Pulmonary artery endothelial cell (primary cell): Measurements from ENCODE around the gene GPR26. TPM values are rescaled to one million over a fixed set of nuclear protein-coding genes. Genes with fewer than 3 reads are reported as not detected.

Source experiments
- DNase-seq: peaks from one replicate; pipeline ENCODE4 v3.0.0-alpha.2; 2011; ENCODE audit warnings: low read depth, low spot score
- total RNA-seq: library from RNA; depleted of rRNA; stranded (reverse); fragments of >200 nt; gene quantifications from 2 replicates; pipeline ENCODE4 v1.2.3, GENCODE V29; 2014

The GPR26 gene
- total RNA-seq, 1 donor from 2014 or later: not detected

DNA sequence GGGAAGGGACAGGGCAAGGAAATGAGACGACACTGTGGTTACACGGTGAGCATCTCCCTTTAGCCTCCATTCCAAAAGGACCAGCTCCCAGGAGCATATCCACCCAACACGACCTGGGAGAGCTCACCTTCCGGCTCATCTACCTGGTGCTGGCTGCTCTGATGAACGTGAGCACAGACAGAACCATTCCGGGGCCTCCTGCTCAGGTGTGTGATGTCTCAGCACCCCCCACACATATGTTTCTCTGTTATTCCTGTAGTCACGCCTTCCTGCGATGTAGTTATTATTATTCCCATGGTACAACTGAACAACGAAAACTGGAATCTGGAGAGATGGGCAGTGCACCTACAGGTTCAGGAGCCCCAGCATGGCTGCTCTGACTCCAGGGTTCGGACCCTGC lies 20.5 kb upstream of the GPR26 start:
- no peak for DNase-seq

DNA sequence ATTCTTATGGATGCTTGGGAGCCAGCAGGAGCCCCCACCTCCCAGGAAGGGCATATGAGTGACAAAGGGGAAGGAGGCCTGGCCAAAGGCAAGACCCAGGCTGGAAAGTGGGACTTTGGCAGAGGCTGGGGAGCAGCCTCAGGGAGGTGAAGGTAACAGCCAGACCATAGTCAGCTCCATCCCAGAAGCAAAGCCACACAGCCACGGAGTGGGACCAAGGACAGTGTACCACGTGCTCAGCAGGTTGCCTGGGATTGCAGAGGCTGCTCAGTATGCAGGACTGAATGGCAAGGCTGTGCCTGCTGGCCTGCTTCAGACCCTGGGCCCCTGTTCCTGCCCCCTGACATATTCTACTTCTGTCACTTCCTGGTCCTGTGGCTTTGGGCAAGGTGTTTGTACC lies 17.6 kb upstream of the GPR26 start:
- DNase-seq: no peak

DNA sequence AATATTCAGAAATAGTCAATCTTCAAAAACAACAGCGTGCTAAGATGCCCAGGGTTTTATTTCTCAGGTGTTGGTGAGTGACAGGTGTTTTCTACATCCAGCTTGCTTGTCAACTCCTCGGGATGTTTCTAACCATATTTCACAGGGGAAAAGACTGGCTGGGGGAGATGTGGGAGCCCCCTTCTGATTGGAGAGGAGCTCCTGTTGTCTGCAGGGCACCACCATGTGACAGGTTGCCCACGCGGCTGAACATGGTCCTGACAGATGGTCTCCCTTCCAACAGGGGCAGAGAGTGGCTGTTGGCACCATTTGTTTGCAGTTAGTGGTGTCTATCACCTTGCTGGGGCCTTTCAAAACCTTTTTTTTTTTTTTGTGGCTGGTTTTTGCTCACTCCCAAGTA lies 16.5 kb upstream of the GPR26 start:
- no peak for DNase-seq

DNA sequence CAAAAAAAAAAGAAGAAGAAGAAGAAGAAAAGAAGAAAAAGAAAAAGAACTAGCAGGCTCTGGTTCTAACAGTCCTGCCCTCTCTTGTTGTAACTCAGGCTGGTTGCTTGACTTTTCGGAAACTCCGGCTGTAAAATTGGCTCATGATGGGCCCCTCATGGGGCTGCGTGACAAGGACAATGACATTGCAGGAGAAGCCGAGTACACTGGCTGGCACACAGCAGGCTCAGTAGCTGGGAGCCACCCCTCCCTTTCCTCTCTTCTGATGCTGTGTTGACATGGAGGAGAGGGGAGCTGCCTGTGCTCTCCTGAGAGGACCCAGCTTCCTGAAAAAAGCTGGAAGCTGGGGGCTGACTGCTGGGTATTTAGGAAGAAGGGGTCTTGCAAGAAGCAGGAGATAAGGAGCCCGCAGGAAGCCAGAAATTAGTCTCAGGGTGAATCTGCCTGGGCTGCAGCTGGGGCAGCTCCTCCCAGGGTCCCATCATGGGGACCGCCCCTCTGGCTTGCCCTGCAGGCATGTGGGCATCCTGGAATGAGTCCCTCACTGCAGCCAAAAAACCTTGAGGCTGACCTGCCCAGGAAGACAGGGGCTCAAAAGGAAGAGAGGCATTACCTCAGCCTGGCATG lies 14.6 kb upstream of the GPR26 start:
- DNase-seq: no peak

DNA sequence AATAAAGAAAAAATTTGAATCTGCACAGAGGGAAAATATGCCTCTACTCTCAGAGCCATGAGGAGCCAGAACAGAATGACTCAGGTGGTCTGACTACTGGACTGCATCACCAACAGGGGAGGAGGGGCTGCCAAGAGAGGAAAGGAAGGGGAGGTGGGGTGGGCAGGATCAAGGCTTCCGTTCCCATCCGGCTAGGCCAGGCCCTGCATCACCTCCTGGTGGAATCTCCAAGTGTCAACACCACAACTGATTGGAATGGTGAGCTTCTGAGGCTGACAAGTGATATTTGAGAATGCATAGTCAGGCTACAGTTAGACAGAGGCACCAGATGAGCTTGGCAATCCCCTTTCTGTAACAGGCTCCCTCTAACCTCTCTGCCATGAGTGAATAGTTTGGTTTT lies 10.4 kb upstream of the GPR26 start:
- DNase-seq: no peak

DNA sequence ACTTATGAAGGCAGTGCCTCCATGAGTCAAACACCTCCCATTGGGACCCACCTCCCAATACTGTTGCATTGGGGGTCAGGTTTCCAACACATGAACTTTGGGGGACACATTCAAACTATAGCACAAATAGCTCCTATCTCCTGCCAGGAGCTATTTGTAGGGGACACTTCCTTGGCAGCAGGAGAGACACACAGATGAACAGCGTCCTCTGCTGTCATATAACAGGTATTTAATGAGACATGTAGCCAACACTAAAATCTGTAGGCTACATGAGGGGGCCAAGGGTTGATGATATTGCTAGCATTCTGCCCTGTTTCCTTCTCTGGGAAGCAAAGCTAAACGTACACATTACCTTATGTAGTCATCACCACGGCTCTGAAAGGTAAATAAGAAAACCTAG lies 2.6 kb upstream of the GPR26 start:
- DNase-seq: no peak

DNA sequence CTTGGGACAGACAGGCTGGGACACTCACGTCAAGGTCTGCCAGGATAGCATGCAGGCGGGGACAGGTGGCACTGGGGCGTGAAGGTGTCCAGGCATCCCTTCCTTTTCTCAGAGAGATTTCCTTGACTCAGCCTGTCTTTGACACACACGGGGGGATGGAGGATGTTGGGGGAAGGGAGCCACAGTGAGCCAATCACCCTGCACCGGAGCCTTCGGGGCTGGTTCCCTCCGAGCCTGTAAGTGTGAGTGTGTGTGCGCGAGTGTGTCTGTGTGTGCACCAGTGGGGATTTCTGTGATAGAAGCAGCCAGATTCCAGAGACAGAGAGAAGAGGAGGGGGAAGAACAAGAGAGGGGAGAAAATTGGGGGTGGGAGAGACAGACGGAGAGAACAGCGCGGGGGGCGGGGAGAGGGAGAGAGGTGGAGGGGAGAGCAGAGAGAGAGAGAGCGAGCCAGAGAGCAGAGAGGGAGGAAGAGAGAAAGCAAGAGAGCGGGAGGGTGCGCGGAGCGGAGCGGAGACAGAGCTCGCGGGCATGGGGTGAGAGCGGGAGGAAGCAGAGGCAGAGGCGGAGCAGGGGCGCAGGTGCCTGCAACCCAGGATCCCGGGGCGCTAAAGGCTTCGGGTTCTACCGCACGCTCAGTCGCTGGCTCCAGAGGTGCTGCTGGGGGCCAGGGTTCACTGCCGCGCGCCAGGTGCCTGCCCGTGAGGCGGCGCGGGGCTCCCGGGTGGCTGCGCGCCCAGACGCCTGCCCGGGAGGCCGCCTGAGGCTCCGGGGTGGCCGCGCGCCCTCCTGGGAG lies 466 bp upstream of the GPR26 start:
- no peak for DNase-seq

DNA sequence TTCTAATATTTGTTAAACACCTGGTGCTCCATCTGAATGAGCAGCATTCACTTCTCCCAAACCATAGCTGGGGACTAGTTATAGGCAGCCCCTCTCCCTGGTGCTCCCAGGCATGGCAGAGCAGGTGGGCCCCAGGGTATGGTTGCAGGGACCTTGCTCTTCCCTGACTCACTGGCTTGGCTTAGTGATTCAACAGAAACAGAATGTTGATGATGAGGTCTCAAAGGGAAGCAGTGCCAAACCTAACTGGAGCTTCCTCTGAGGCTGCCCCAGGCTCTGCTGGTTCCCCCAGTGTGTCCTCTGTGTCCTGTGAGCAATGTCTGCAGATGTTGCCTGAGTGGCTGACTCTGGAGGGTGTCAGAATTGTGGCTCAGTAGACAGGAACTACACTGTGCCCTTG lies 3.7 kb downstream of the GPR26 start:
- no peak for DNase-seq

DNA sequence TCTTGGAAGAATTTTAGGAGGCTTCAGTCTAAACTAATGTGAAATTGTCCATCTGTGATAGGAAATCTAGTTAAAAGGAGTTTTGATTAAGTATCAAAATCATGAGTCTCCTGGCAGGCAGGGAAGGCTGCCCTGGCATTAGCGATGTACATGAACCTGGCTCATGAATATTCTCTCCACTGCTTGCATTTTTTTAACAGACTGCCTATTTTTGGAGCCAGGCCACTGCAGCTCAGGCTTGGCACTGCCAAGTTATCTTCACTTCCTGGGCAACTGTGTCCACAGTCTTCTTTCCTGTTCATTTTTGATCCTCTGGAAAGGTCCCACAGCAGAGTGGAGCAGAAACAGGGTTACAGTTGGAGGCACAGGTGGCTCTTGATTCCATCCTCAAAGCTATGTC lies 7.0 kb downstream of the GPR26 start:
- no peak for DNase-seq

DNA sequence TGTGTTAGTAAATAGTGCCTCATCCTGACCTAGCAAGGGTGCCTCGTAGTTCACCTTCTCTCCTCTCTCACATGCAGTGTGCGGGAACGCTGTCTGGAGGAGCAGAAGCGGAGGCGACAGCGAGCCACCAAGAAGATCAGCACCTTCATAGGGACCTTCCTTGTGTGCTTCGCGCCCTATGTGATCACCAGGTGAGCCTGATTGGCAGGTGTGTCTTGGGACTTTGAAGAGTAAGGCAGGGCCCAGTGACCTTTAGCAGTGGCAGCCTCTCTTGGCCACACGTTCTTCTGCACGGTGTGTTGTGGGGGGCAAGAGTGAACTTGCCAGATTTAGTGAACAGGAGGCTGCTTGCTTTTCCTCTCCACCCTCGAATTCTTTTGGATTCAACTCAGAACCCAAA lies 8.6 kb downstream of the GPR26 start:
- no peak for DNase-seq

DNA sequence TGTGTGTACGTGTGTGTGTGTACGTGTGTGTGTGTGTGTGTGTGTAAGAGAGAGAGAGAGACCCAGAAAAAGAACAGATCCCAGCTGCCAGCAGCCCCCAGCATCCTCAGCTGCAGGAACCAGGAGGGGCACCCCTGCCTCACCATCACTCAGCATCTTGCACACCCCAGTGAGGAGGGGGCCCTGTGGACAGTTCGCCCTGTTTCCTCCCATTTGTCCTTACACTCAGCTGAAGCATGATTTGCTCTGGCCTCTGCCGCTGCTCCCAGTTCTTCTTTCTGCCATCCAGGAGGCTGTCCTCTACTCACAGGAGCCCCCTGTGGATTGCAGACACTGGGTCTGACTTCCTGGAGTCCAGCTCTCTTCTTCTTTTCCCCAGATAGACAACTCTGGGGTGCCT lies 9.7 kb downstream of the GPR26 start:
- no peak for DNase-seq

DNA sequence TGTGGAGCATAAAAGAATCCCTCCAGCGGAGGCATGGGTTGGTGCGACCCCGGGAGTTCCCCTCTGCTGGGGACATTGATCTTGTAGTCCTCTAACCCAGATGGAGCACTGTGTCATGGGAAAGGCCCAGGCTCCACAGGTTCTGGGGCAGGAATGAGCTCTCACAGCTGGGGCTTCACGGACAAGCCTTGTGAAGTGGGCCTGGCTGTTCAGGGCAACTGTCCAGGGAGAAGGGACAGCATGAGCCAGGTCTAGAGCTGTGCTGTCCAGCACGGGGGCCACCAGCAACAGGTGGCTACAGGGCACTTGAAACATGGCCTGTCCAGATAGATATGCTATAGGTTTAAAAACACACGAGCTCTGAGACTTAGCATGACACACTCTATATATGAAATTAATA lies 11.4 kb downstream of the GPR26 start:
- DNase-seq: no peak

DNA sequence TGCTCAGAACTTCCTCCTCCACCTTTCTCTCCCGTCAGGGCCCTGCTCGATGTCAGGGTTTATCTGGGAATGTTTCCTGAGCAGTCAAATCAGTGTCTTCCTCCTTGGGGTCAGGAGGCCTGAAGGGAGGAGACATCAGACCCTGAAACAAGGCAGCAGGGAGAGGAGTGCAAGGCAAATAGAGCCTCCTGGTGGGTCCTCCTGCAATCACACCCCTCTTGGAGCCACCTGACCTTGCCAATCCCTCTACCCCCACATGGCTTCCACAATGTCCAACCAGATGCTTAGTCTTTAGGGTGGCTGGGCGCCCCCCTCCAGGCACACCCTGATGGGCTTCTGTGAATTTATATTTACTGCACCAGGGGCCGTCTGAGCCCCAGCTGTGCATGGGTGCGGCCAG lies 12.2 kb downstream of the GPR26 start:
- no peak for DNase-seq

DNA sequence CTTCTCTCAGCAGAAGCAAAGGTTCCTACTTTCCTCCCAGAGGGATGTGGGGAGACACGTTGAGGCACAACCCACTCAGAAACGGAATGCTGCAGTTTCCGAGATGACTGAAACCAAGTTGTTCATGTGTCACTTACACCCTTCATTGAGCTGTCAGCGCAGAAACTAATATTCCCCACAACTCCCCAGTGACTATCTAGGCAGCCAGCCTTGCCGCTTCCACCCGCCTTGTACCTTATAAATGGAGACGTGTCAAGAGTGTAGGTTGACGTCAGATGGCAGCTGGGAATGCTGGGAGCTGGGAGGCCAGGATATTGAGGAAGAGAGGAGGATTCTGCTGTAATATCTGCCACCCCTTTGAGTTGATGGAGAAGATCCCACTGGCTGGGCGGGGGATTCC lies 15.1 kb downstream of the GPR26 start:
- no peak for DNase-seq

DNA sequence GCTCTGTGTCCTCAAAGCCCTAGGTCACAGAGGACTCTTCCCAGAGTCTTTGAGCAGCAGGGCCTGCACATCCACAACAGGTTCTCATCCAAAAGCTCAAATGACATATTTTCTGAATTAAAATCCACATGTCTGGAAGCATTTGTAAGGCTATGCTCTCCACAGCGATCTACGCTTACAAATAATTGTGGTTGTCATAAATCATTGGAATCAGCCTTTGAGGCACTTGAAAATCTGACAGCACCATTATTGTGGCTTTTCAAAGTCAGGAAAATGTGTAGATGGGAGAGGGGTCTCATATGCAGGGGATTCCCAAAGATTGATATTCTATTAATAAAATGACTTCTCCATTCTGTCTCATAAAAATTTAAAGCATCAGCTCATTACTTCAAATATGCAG lies 16.3 kb downstream of the GPR26 start:
- no peak for DNase-seq

DNA sequence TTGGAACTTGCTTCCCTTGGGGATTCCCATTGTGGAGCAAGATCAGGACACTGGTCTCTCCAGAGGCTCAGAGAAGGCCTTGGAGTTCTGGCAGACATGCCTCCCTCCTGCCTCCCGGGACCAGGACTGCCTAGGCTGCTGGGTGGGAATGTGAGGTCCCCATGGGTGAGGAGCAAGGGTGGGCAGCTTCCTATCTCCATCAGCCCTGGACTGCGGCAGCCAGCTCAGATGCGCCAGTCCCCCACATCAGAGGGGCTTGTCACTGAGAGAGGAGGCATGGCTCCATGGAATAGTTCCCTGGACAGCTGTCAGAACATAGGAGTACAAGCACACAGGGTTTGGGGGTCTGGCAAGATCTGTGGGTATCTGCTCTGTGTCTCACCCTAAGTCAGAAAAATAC lies 17.3 kb downstream of the GPR26 start:
- DNase-seq: no peak

DNA sequence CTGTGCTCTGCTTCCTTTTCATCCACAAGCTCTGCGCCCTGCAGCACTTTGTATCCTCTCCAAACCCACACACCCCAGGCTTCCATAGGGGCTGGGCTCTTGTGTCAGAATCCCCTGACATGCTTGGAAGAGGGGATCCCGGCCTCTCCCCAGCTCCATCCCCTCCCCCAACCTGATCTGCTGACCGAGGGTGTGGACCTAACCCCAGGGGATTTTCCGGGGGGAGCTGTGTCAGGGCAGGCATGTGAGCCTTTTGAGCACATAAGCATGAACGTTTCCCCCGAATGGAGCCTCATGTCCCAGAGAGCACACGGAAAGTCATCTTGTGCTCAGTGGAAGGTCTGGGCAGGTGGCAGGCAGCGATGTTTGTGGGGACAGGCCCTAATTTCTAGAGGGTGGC lies 17.7 kb downstream of the GPR26 start:
- no peak for DNase-seq

DNA sequence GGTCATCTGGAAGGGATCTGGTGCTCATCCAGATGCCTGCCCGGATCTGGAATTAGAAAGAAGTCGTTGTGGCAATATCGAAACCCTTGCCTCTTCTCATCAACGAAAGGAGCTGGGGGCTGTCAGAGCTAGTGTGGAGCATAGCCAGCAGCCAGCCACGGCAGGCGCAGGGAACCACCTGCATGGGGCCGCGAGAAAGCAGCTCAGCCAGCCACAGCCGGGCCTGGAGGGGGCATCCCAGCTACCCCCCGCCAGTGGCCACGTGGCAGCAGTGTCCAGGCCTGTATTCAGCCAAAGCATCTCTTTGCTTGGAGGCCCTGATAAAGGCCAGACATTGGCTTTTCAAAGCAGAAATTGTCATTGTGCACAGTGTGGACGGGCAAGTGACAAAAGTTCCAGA lies 19.1 kb downstream of the GPR26 start:
- no peak for DNase-seq

DNA sequence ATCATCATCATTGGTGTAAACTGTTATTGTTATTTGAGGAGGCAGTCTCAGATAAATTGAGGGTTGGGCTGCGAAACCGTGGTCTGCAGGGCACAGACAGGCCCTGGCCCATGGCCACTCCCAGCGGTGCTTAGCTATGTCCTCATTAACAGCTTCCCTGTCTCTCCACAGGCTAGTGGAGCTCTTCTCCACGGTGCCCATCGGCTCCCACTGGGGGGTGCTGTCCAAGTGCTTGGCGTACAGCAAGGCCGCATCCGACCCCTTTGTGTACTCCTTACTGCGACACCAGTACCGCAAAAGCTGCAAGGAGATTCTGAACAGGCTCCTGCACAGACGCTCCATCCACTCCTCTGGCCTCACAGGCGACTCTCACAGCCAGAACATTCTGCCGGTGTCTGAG lies 21.6 kb downstream of the GPR26 start:
- no peak for DNase-seq

DNA sequence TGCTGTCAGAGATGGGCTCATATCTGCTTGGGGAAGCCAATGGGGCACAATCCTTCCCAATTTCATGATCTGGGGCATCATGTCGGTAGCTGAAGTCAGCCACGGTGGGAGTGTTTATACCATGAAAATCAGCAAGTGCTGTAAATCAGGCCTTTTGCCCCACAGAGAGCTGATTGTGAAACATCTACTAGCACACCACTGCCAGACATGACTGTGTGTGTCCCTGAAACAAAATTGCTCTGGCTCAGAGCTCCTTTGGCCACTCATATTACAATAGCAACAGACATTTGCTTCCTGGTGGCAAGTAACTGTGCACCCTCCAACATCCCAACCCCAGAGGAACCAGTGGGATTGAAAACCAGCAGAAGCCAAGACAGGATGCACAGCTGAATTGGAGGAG lies 23.7 kb downstream of the GPR26 start:
- no peak for DNase-seq

DNA sequence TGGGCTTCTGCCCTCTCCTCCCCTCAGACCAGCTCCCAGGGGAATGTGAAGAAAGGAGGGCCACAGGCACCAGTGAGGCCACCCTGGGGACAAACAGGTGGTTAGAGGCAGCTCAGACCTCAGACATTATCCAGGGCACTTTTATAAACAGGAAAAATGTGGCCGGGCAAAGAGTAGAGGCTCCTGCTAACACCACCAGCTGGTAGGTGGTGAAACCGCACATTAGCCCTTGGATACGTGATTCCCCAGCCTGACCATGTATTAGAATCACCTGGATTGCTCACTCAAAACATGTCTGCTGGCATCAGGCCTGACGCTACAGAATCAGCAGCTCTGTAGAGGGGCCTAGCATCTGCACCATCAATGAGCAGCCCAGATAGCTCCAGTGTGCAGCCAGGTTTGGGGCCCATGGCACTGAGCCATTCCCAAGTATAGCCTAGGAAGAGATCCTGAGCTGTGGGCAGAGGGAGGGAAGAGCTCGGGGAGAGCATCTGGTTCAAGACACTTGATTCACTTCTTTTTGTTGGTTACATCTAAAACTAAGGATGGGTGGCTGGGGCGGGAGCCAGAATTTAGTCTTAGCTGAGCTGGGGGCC lies 37.1 kb downstream of the GPR26 start:
- no peak for DNase-seq

DNA sequence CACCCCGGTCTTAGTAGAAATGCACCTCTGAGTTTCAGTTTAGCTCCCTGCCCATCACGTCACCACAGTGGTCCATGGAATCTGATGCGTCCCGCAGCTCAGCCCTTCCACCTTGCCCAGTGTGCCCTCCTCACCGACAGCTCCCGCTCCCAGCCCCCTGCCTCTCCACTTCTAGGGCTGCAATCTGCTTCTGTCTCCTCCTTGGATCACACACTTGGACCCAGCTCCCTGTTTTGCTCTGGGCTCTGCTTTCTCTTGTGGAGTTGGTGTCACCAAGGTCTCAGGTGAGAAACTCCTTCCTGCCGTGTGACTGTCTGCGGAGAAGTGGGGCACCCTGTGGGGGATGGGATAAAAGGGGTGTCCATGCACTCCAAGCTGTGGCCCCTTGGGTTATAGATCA lies 37.9 kb downstream of the GPR26 start:
- no peak for DNase-seq

DNA sequence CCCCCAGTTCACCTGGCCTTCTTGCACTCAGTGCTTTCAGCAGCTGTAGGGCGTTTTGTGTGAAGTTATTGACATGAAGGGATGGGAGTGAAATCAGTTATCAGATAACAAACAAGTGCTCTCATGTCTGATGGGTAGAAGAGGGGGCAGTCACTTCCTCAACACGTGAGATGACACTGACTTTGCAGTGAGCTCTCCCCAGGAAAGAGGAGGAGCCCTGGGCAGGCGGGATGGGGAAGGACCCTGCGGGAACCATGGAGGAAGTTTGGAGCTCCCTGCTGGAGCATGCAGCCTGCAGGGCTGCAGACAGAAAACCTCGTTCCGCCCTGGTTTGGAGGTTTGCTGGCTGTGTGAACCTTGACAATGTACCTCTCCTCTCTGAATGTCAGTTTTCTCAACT lies 38.7 kb downstream of the GPR26 start:
- no peak for DNase-seq
